ENCODE data around the gene CHST11. TPM values are rescaled to one million over a fixed set of nuclear protein-coding genes. Genes with fewer than 3 reads are reported as not detected.

CHST11 gene
- total and polyA plus RNA-seq, 2 donors = 4.7 to 10.0 TPM

- Histone ChIP-seq H3K36me3 (ENCODE audit: insufficient read depth) (no peaks in the 10 kb centered on the region), H3K4me3 (ENCODE audit: low read depth, low read length) (no peak overlapping the region), H3K27ac (ENCODE audit: low read depth) (no peak overlapping the region), H3K4me1 (ENCODE audit: insufficient read depth) (peaks cover 2% of the 10 kb centered on the region)
- DNase-seq (ENCODE audit: extremely low spot score) = no peak
- WGBS = 70% methylated on average over 12 of the region's 12 CpGs
Measured at GRCh38 chr12:104643819-104644669, 187.3 kb downstream of the CHST11 start.

GRCh38 chr12:104648756-104649155, 192.0 kb downstream of the CHST11 start:
- H3K4me3 ChIP-seq (ENCODE audit: low read depth, low read length) = no peak overlapping the region
- WGBS = 85% methylated on average over 4 of the region's 4 CpGs
- H3K36me3 ChIP-seq (ENCODE audit: insufficient read depth) = no peaks in the 10 kb centered on the region
- no peak overlapping the region for H3K27ac ChIP-seq (ENCODE audit: low read depth)
- DNase-seq (ENCODE audit: extremely low spot score) = no peak
- H3K4me1 ChIP-seq (ENCODE audit: insufficient read depth) = peaks cover 2% of the 10 kb centered on the region

- no peak overlapping the region for H3K4me3 ChIP-seq (ENCODE audit: low read depth, low read length)
- peaks cover 2% of the 10 kb centered on the region for H3K4me1 ChIP-seq (ENCODE audit: insufficient read depth)
- no peaks in the 10 kb centered on the region for H3K36me3 ChIP-seq (ENCODE audit: insufficient read depth)
- WGBS = 94% methylated on average over 2 of the region's 2 CpGs
- no peak overlapping the region for H3K27ac ChIP-seq (ENCODE audit: low read depth)
- no peak for DNase-seq (ENCODE audit: extremely low spot score)
Measured at GRCh38 chr12:104649217-104649824, 192.6 kb downstream of the CHST11 start.

GRCh38 chr12:104649921-104650320, 193.2 kb downstream of the CHST11 start:
- no peak for DNase-seq (ENCODE audit: extremely low spot score)
- Histone ChIP-seq H3K4me1 (ENCODE audit: insufficient read depth) (peaks cover 2% of the 10 kb centered on the region), H3K27ac (ENCODE audit: low read depth) (no peak overlapping the region), H3K4me3 (ENCODE audit: low read depth, low read length) (no peak overlapping the region), H3K36me3 (ENCODE audit: insufficient read depth) (no peaks in the 10 kb centered on the region)

- H3K4me3 ChIP-seq (ENCODE audit: low read depth, low read length) = no peak overlapping the region
- WGBS = 87% methylated on average over 5 of the region's 5 CpGs
- H3K36me3 ChIP-seq (ENCODE audit: insufficient read depth) = no peaks in the 10 kb centered on the region
- no peaks in the 10 kb centered on the region for H3K4me1 ChIP-seq (ENCODE audit: insufficient read depth)
- DNase-seq (ENCODE audit: extremely low spot score) = no peak
- H3K27ac ChIP-seq (ENCODE audit: low read depth) = no peak overlapping the region
Measured at GRCh38 chr12:104650541-104650940, 193.8 kb downstream of the CHST11 start.

GRCh38 chr12:104651811-104652210, 195.1 kb downstream of the CHST11 start:
- no peaks in the 10 kb centered on the region for H3K36me3 ChIP-seq (ENCODE audit: insufficient read depth)
- H3K4me3 ChIP-seq (ENCODE audit: low read depth, low read length) = no peak overlapping the region
- no peak for DNase-seq (ENCODE audit: extremely low spot score)
- WGBS = 85% methylated on average over 7 of the region's 7 CpGs
- H3K27ac ChIP-seq (ENCODE audit: low read depth) = no peak overlapping the region
- H3K4me1 ChIP-seq (ENCODE audit: insufficient read depth) = no peaks in the 10 kb centered on the region

GRCh38 chr12:104652358-104652757, 195.6 kb downstream of the CHST11 start:
- Histone ChIP-seq H3K4me1 (ENCODE audit: insufficient read depth) (no peaks in the 10 kb centered on the region), H3K4me3 (ENCODE audit: low read depth, low read length) (no peak overlapping the region), H3K36me3 (ENCODE audit: insufficient read depth) (no peaks in the 10 kb centered on the region), H3K27ac (ENCODE audit: low read depth) (no peak overlapping the region)
- WGBS = 91% methylated on average over 5 of the region's 5 CpGs
- no peak for DNase-seq (ENCODE audit: extremely low spot score)

- Histone ChIP-seq H3K4me3 (ENCODE audit: low read depth, low read length) (no peak overlapping the region), H3K27ac (ENCODE audit: low read depth) (no peak overlapping the region), H3K4me1 (ENCODE audit: insufficient read depth) (no peaks in the 10 kb centered on the region), H3K36me3 (ENCODE audit: insufficient read depth) (no peaks in the 10 kb centered on the region)
- DNase-seq (ENCODE audit: extremely low spot score) = no peak
- 83% methylated on average over 7 of the region's 7 CpGs for WGBS
Measured at GRCh38 chr12:104652910-104653309, 196.2 kb downstream of the CHST11 start.

- DNase-seq (ENCODE audit: extremely low spot score) = no peak
- no peak overlapping the region for H3K27ac ChIP-seq (ENCODE audit: low read depth)
- H3K4me1 ChIP-seq (ENCODE audit: insufficient read depth) = no peaks in the 10 kb centered on the region
- 90% methylated on average over 12 of the region's 12 CpGs for WGBS
- H3K4me3 ChIP-seq (ENCODE audit: low read depth, low read length) = no peak overlapping the region
- H3K36me3 ChIP-seq (ENCODE audit: insufficient read depth) = no peaks in the 10 kb centered on the region
Measured at GRCh38 chr12:104653730-104654664, 197.2 kb downstream of the CHST11 start.

GRCh38 chr12:104654665-104655609, 198.2 kb downstream of the CHST11 start:
- DNase-seq (ENCODE audit: extremely low spot score) = no peak
- WGBS = 92% methylated on average over 16 of the region's 16 CpGs

GRCh38 chr12:104656383-104656782, 199.6 kb downstream of the CHST11 start:
- 91% methylated on average over 10 of the region's 10 CpGs for WGBS
- Histone ChIP-seq H3K4me3 (ENCODE audit: low read depth, low read length) (no peak overlapping the region), H3K27ac (ENCODE audit: low read depth) (no peak overlapping the region), H3K36me3 (ENCODE audit: insufficient read depth) (no peaks in the 10 kb centered on the region), H3K4me1 (ENCODE audit: insufficient read depth) (no peaks in the 10 kb centered on the region)
- no peak for DNase-seq (ENCODE audit: extremely low spot score)

More at GRCh38 chr12:104654665-104655609, 198.2 kb downstream of the CHST11 start:
- no peaks in the 10 kb centered on the region for H3K4me1 ChIP-seq (ENCODE audit: insufficient read depth)
- no peaks in the 10 kb centered on the region for H3K36me3 ChIP-seq (ENCODE audit: insufficient read depth)
- H3K4me3 ChIP-seq (ENCODE audit: low read depth, low read length) = no peak overlapping the region
- H3K27ac ChIP-seq (ENCODE audit: low read depth) = no peak overlapping the region

GRCh38 chr12:104656921-104657320, 200.2 kb downstream of the CHST11 start:
- H3K36me3 ChIP-seq (ENCODE audit: insufficient read depth) = no peaks in the 10 kb centered on the region
- H3K4me3 ChIP-seq (ENCODE audit: low read depth, low read length) = no peak overlapping the region
- H3K27ac ChIP-seq (ENCODE audit: low read depth) = no peak overlapping the region
- DNase-seq (ENCODE audit: extremely low spot score) = no peak
- H3K4me1 ChIP-seq (ENCODE audit: insufficient read depth) = no peaks in the 10 kb centered on the region
- 87% methylated on average over 5 of the region's 5 CpGs for WGBS
